Small intestine (tissue), 7 donors: ENCODE measurements around the gene CD7. TPM values are rescaled to one million over a fixed set of nuclear protein-coding genes. Genes with fewer than 3 reads are reported as not detected.

Experiments
- DNase-seq, 2 donors: peaks; one replicate each; pipeline versions ENCODE4 v3.0.0 to v3.0.0-alpha.2; 2013
- FAIRE-seq: peaks from 2 replicates; lab custom pipeline; 2012; peaks lifted over from hg19 to GRCh38; lab: Jason Lieb, UNC
- H3K27ac ChIP-seq, 3 donors: one replicate each; pipeline ENCODE4 v1.5.1; 2013; ENCODE audit warnings: low read length in 2 of 3, mild to moderate bottlenecking in 2 of 3, control low read depth in 1 of 3, inconsistent platforms in 1 of 3, low read depth in 1 of 3, moderate library complexity in 1 of 3
- H3K27me3 ChIP-seq, 3 donors: one replicate each; pipeline ENCODE4 v1.6.1; 2013; ENCODE audit warnings: low read length in 3 of 3, inconsistent platforms in 1 of 3; ENCODE audit not compliant: control insufficient read depth in 3 of 3, insufficient read depth in 3 of 3
- H3K36me3 ChIP-seq, 3 donors: one replicate each; pipeline ENCODE4 v1.6.1; 2013; ENCODE audit warnings: low read length in 3 of 3, inconsistent platforms in 1 of 3, low read depth in 1 of 3, mild to moderate bottlenecking in 1 of 3, moderate library complexity in 1 of 3; ENCODE audit not compliant: control insufficient read depth in 3 of 3, insufficient read depth in 2 of 3
- H3K4me1 ChIP-seq, 3 donors: one replicate each; pipeline ENCODE4 v1.6.1; 2013; ENCODE audit warnings: low read length in 2 of 3, inconsistent platforms in 1 of 3, low read depth in 1 of 3, mild to moderate bottlenecking in 1 of 3, moderate library complexity in 1 of 3; ENCODE audit not compliant: control insufficient read depth in 3 of 3, insufficient read depth in 2 of 3
- H3K4me3 ChIP-seq, 3 donors: one replicate each; pipeline ENCODE4 v1.5.1; 2013; ENCODE audit warnings: low read length in 3 of 3, control low read depth in 1 of 3, inconsistent platforms in 1 of 3, low read depth in 1 of 3, mild to moderate bottlenecking in 1 of 3, moderate library complexity in 1 of 3
- H3K9me3 ChIP-seq, 2 donors: one replicate each; pipeline ENCODE4 v1.6.1; 2013; ENCODE audit warnings: low read depth in 1 of 2, low read length in 1 of 2; ENCODE audit not compliant: control insufficient read depth in 2 of 2, insufficient read depth in 1 of 2
- WGBS, 3 donors: extraction: QIAGEN DNeasy Blood & Tissue Kit; methylation state at CpG; one replicate each; pipeline ENCODE4 v1.1.7; 2013; 5-methylcytosine and 5-hydroxymethylcytosine counted together
- polyA plus RNA-seq, 4 donors: library from polyadenylated mRNA; stranded (reverse) in 3 of 4; unstranded in 1 of 4; fragments of 200-250 nt in 3 of 4; fragments of 120-200 nt in 1 of 4; gene quantifications; one replicate each; pipeline versions ENCODE4 v1.2.1 to v1.2.3, GENCODE V29; 2013
- donor health status: healthy with polysubstance abuse.
- donor health status: control.
- donor health status: control.
- donor health status: Bipolar disorder and iron deficiency.
- donor health status: healthy.

Gene CD7
- polyA plus RNA-seq, 4 donors, result 3.4 to 10.8 (median 7.7) TPM

GRCh38 chr17:82272495-82273326 lies 44.7 kb downstream of the CD7 start:
- FAIRE-seq, result no peak

GRCh38 chr17:82271401-82271800 lies 46.0 kb downstream of the CD7 start:
- peaks cover 0 to 59% (median 2%) of the 10 kb centered on the region in 3 donors for H3K36me3 ChIP-seq
- peak overlapping the region in 1 of 3 donors; percentile 91 for H3K4me3 ChIP-seq
- H3K27ac ChIP-seq, result peak overlapping the region in 1 of 3 donors; percentile 69
- no peak for FAIRE-seq
- no peaks in the 10 kb centered on the region for H3K9me3 ChIP-seq
- no peaks in the 10 kb centered on the region for H3K27me3 ChIP-seq
- peaks cover 12 to 61% (median 21%) of the 10 kb centered on the region in 3 donors for H3K4me1 ChIP-seq
- no peak for DNase-seq
- WGBS, 3 donors, result 67 to 76% (median 75%) methylated on average over 6 of the region's 6 CpGs

More at GRCh38 chr17:82272495-82273326, 44.7 kb downstream of the CD7 start:
- Histone ChIP-seq H3K4me3 (peak overlapping the region; percentile 91 to 99 (median 96)), H3K9me3 (no peaks in the 10 kb centered on the region), H3K27me3 (no peaks in the 10 kb centered on the region), H3K36me3 (peaks cover 0 to 59% (median 2%) of the 10 kb centered on the region in 3 donors), H3K4me1 (peaks cover 12 to 59% (median 21%) of the 10 kb centered on the region in 3 donors), H3K27ac (peak overlapping the region; percentile 94 to 97 (median 96))
- WGBS, 3 donors, result 0 to 1% (median 1%) methylated on average over 29 to 57 of the region's 57 CpGs
- DNase-seq, result peak; percentile 45 to 48

- FAIRE-seq (no peak), DNase-seq (no peak)
- 67 to 81% (median 77%) methylated on average over 12 of the region's 12 CpGs for WGBS, 3 donors
- Histone ChIP-seq H3K27ac (peak overlapping the region; percentile 84 to 99 (median 97)), H3K9me3 (no peaks in the 10 kb centered on the region), H3K4me1 (peaks cover 12 to 68% (median 21%) of the 10 kb centered on the region in 3 donors), H3K27me3 (no peaks in the 10 kb centered on the region), H3K36me3 (peaks cover under 1 to 64% (median 5%) of the 10 kb centered on the region in 3 donors), H3K4me3 (no peak overlapping the region)
Observed at GRCh38 chr17:82270651-82271050, 46.8 kb downstream of the CD7 start.

GRCh38 chr17:82269882-82270500 lies 47.4 kb downstream of the CD7 start:
- no peaks in the 10 kb centered on the region for H3K9me3 ChIP-seq
- no peak overlapping the region for H3K4me3 ChIP-seq
- peak overlapping the region; percentile 84 to 99 (median 97) for H3K27ac ChIP-seq
- peaks cover 12 to 69% (median 21%) of the 10 kb centered on the region in 3 donors for H3K4me1 ChIP-seq
- H3K27me3 ChIP-seq, result no peaks in the 10 kb centered on the region
- FAIRE-seq (no peak), DNase-seq (no peak)
- WGBS, 3 donors, result 32 to 55% (median 39%) methylated on average over 13 of the region's 13 CpGs
- H3K36me3 ChIP-seq, result peaks cover 5 to 70% (median 10%) of the 10 kb centered on the region in 3 donors

- Histone ChIP-seq H3K27me3 (no peaks in the 10 kb centered on the region), H3K36me3 (peaks cover 5 to 75% (median 10%) of the 10 kb centered on the region in 3 donors), H3K4me1 (peaks cover 12 to 68% (median 21%) of the 10 kb centered on the region in 3 donors), H3K4me3 (no peak overlapping the region), H3K27ac (peak overlapping the region; percentile 84 to 99 (median 97)), H3K9me3 (no peaks in the 10 kb centered on the region)
- 35 to 57% (median 47%) methylated on average over 10 of the region's 10 CpGs for WGBS, 3 donors
- FAIRE-seq (no peak), DNase-seq (peak; percentile 53 to 84)
Observed at GRCh38 chr17:82269138-82269881, 48.1 kb downstream of the CD7 start.

GRCh38 chr17:82267575-82268379 lies 49.6 kb downstream of the CD7 start:
- no peak for FAIRE-seq

GRCh38 chr17:82266142-82266541 lies 51.3 kb downstream of the CD7 start:
- H3K27me3 ChIP-seq, result no peaks in the 10 kb centered on the region
- peaks cover 4 to 53% (median 15%) of the 10 kb centered on the region in 3 donors for H3K4me1 ChIP-seq
- WGBS, 3 donors, result 77 to 86% (median 85%) methylated on average over 10 of the region's 10 CpGs
- H3K36me3 ChIP-seq, result peaks cover 8 to 93% (median 26%) of the 10 kb centered on the region in 3 donors
- FAIRE-seq (no peak), DNase-seq (no peak)
- no peak overlapping the region for H3K4me3 ChIP-seq
- no peaks in the 10 kb centered on the region for H3K9me3 ChIP-seq
- H3K27ac ChIP-seq, result peak overlapping the region; percentile 79 to 99 (median 97)

More at GRCh38 chr17:82267575-82268379, 49.6 kb downstream of the CD7 start:
- H3K4me3 ChIP-seq, result peak overlapping the region in 2 of 3 donors; percentile 1 to 34
- H3K36me3 ChIP-seq, result peaks cover 5 to 90% (median 15%) of the 10 kb centered on the region in 3 donors
- DNase-seq, result peak; percentile 96 to 99
- no peaks in the 10 kb centered on the region for H3K27me3 ChIP-seq
- WGBS, 3 donors, result 4 to 24% (median 20%) methylated on average over 21 of the region's 21 CpGs
- H3K4me1 ChIP-seq, result peaks cover 12 to 62% (median 21%) of the 10 kb centered on the region in 3 donors
- H3K9me3 ChIP-seq, result no peaks in the 10 kb centered on the region
- H3K27ac ChIP-seq, result peak overlapping the region; percentile 92 to 99 (median 97)
